IMR-90 (cell line): ENCODE measurements around the gene SLC16A1. TPM values are rescaled to one million over a fixed set of nuclear protein-coding genes. Genes with fewer than 3 reads are reported as not detected.

ENCODE experiments used
- ATAC-seq: fragments of 200-7000 bp; cut with Tn5 transposase; 2 replicates; pipeline ENCODE4 v1.9.1; 2020; ENCODE audit warnings: low read depth, mild to moderate bottlenecking, moderate library complexity
- BruUV-seq: library from RNA; stranded (reverse); fragments of 400-500 nt; replicated peaks from 2 replicates; lab custom pipeline; 2021; lab: Mats Ljungman, UMichigan
- CTCF ChIA-PET: fragments of 300-600 bp; formaldehyde crosslinking; extraction: SDS; loops from one replicate; lab custom pipeline; 2021; ENCODE audit warnings: antibody characterized with exemption; lab: Yijun Ruan, JAX
- POLR2A ChIA-PET: fragments of 300-600 bp; sonication (Branson Sonifier 250); formaldehyde crosslinking; loops from one replicate; lab custom pipeline; 2022; ENCODE audit warnings: antibody characterized with exemption; ENCODE audit not compliant: unreplicated experiment; lab: Charles Lee
- DNase-seq: peaks from one replicate; pipeline ENCODE4 v3.0.0; 2013
- H2AFZ ChIP-seq: replicated peaks from 2 replicates; pipeline ENCODE3; 2013; ENCODE audit warnings: low read length, mild to moderate bottlenecking; ENCODE audit not compliant: poor library complexity
- H2AK5ac ChIP-seq: 2 replicates; pipeline ENCODE4 v1.6.1; 2013; ENCODE audit warnings: low read depth, low read length, inconsistent platforms
- H2AK9ac ChIP-seq: replicated peaks from 2 replicates; pipeline ENCODE3; 2013; ENCODE audit warnings: mild to moderate bottlenecking, low read depth, low read length, moderate library complexity; ENCODE audit not compliant: poor library complexity
- H2BK120ac ChIP-seq: 2 replicates; pipeline ENCODE4 v1.6.1; 2013; ENCODE audit warnings: low read depth, low read length, inconsistent platforms
- H2BK15ac ChIP-seq: 3 replicates; pipeline ENCODE4 v1.6.1; 2013; ENCODE audit warnings: low read depth, low read length, inconsistent platforms
- H2BK20ac ChIP-seq: 2 replicates; pipeline ENCODE4 v1.6.1; 2013; ENCODE audit warnings: low read depth, mild to moderate bottlenecking, inconsistent platforms, low read length, moderate library complexity
- H2BK5ac ChIP-seq: 2 replicates; pipeline ENCODE4 v1.6.1; 2013; ENCODE audit warnings: mild to moderate bottlenecking, low read depth, low read length, inconsistent platforms; ENCODE audit not compliant: poor library complexity, severe bottlenecking
- H3K14ac ChIP-seq: replicated peaks from 2 replicates; pipeline ENCODE4 v1.6.1; 2013; ENCODE audit warnings: low read depth, low read length, inconsistent platforms
- H3K18ac ChIP-seq: 2 replicates; pipeline ENCODE4 v1.6.1; 2013; ENCODE audit warnings: low read depth, low read length, control low read depth
- H3K23ac ChIP-seq: 2 replicates; pipeline ENCODE4 v1.6.1; 2013; ENCODE audit warnings: low read depth, low read length, inconsistent platforms
- H3K27ac ChIP-seq: 2 replicates; pipeline ENCODE4 v1.5.1; 2013; ENCODE audit warnings: mild to moderate bottlenecking, control low read depth, low read length; ENCODE audit not compliant: insufficient read depth
- H3K27me3 ChIP-seq: 2 replicates; pipeline ENCODE4 v1.6.1; 2013; ENCODE audit warnings: low read length; ENCODE audit not compliant: control insufficient read depth, insufficient read depth
- H3K36me3 ChIP-seq: 2 replicates; pipeline ENCODE4 v1.6.1; 2013; ENCODE audit warnings: low read length, mixed read lengths; ENCODE audit not compliant: control insufficient read depth, insufficient read depth
- H3K4ac ChIP-seq: 2 replicates; pipeline ENCODE4 v1.6.1; 2013; ENCODE audit warnings: low read depth, low read length, inconsistent platforms
- H3K4me1 ChIP-seq: 2 replicates; pipeline ENCODE4 v1.6.1; 2013; ENCODE audit warnings: low read length, mixed read lengths; ENCODE audit not compliant: control insufficient read depth, insufficient read depth
- H3K4me2 ChIP-seq: 2 replicates; pipeline ENCODE4 v1.6.1; 2013; ENCODE audit warnings: low read depth, mild to moderate bottlenecking, control low read depth, low read length, moderate library complexity
- H3K4me3 ChIP-seq: 2 replicates; pipeline ENCODE4 v1.5.1; 2013; ENCODE audit warnings: low read depth, mild to moderate bottlenecking, control low read depth, low read length, moderate library complexity; ENCODE audit not compliant: insufficient read depth
- H3K56ac ChIP-seq: 2 replicates; pipeline ENCODE4 v1.6.1; 2013; ENCODE audit warnings: low read length, inconsistent platforms; ENCODE audit not compliant: insufficient read depth; ENCODE audit errors: extremely low read depth
- H3K79me1 ChIP-seq, 2 experiments: 2 replicates each; pipeline ENCODE4 v1.6.1; 2013; ENCODE audit warnings: low read length in 2 of 2, inconsistent platforms in 1 of 2, low read depth in 1 of 2
- H3K9ac ChIP-seq: 2 replicates; pipeline ENCODE4 v1.6.1; 2013; ENCODE audit warnings: low read depth, low read length, control low read depth
- H3K9me1 ChIP-seq: 2 replicates; pipeline ENCODE4 v1.6.1; 2013; ENCODE audit warnings: low read length, inconsistent platforms; ENCODE audit not compliant: insufficient read depth
- H3K9me3 ChIP-seq: 2 replicates; pipeline ENCODE4 v1.6.1; 2013; ENCODE audit warnings: low read length; ENCODE audit not compliant: control insufficient read depth, insufficient read depth
- H4K20me1 ChIP-seq: 2 replicates; pipeline ENCODE4 v1.6.1; 2013; ENCODE audit warnings: low read length, inconsistent platforms; ENCODE audit not compliant: insufficient read depth
- H4K5ac ChIP-seq: 2 replicates; pipeline ENCODE4 v1.6.1; 2013; ENCODE audit warnings: mild to moderate bottlenecking, low read depth, low read length, control low read depth
- H4K8ac ChIP-seq, 2 experiments: 2 replicates each; pipeline ENCODE4 v1.6.1; 2013; ENCODE audit warnings: low read depth in 2 of 2, low read length in 2 of 2, control low read depth in 1 of 2, inconsistent platforms in 1 of 2
- H4K91ac ChIP-seq: 2 replicates; pipeline ENCODE4 v1.6.1; 2013; ENCODE audit warnings: low read depth, low read length, inconsistent platforms; ENCODE audit not compliant: insufficient read depth
- BHLHE40 ChIP-seq: fragments of 150-350 bp; IDR thresholded peaks from 2 replicates; pipeline ENCODE4 v1.6.1; 2016; ENCODE audit warnings: mild to moderate bottlenecking, low read depth, low read length
- CEBPB ChIP-seq: IDR thresholded peaks from 2 replicates; pipeline ENCODE4 v1.6.1; 2012; ENCODE audit warnings: low read depth, low read length, improper control_type of control experiment
- FOS ChIP-seq: fragments of 150-350 bp; IDR thresholded peaks from 2 replicates; pipeline ENCODE4 v1.6.1; 2016; ENCODE audit warnings: low read depth, low read length
- MAFK ChIP-seq: IDR thresholded peaks from 2 replicates; pipeline ENCODE4 v1.6.1; 2012; ENCODE audit warnings: low read depth, low read length, improper control_type of control experiment
- MXI1 ChIP-seq: IDR thresholded peaks from 2 replicates; pipeline ENCODE4 v1.6.1; 2012; ENCODE audit warnings: low read depth, mild to moderate bottlenecking, low read length, moderate library complexity, borderline replicate concordance
- NFE2L2 ChIP-seq: fragments of 150-350 bp; IDR thresholded peaks from 2 replicates; pipeline ENCODE4 v1.6.1; 2016; ENCODE audit warnings: low read depth, mild to moderate bottlenecking, low read length
- RAD21 ChIP-seq: IDR thresholded peaks from 2 replicates; pipeline ENCODE4 v1.6.1; 2012; ENCODE audit warnings: low read length, improper control_type of control experiment
- RCOR1 ChIP-seq: IDR thresholded peaks from 2 replicates; pipeline ENCODE4 v1.6.1; 2012; ENCODE audit warnings: mild to moderate bottlenecking, low read length, improper control_type of control experiment; ENCODE audit not compliant: insufficient replicate concordance
- RFX5 ChIP-seq: IDR thresholded peaks from 2 replicates; pipeline ENCODE4 v1.8.0; 2012; ENCODE audit warnings: low read depth, mild to moderate bottlenecking, low read length, moderate library complexity
- SMC3 ChIP-seq: fragments of 150-350 bp; IDR thresholded peaks from 2 replicates; pipeline ENCODE4 v1.6.1; 2016; ENCODE audit warnings: low read depth, mild to moderate bottlenecking, antibody characterized with exemption, low read length, moderate library complexity
- WGBS, 2 experiments: methylation state at CpG; one replicate each; pipeline versions ENCODE4 v1.1.5 to v1.1.7; 2013; ENCODE audit warnings: missing lambda C conversion rate in 2 of 2; ENCODE audit not compliant: insufficient read length in 1 of 2; ENCODE audit errors: extremely low coverage in 2 of 2; 5-methylcytosine and 5-hydroxymethylcytosine counted together
- dilution Hi-C: fragments of 300-500 bp; cut with HindIII; formaldehyde crosslinking; loops from one replicate; pipeline ENCODE4 v1.14.3; 2018; ENCODE audit warnings: low sequenced_read_pairs; ENCODE audit not compliant: unreplicated experiment
- in situ Hi-C: fragments of 300-500 bp; cut with MboI; formaldehyde crosslinking; loops from 3 replicates; pipeline ENCODE4 v1.14.3; 2019; ENCODE audit warnings: low sequenced_read_pairs, inconsistent platforms, mixed read lengths
- intact Hi-C: fragments of 100-400 bp; cut with micrococcal nuclease; formaldehyde crosslinking; loops from 2 replicates; pipeline ENCODE4 v1.10.0; 2022
- polyA plus RNA-seq, 3 experiments: library from polyadenylated mRNA; depleted of rRNA; stranded (reverse); fragments of >200 nt; gene quantifications; 2 replicates each; pipeline ENCODE4 v1.2.3, GENCODE V29; 2012; ENCODE audit warnings: low replicate concordance in 1 of 3
- total RNA-seq: library from RNA; depleted of rRNA; stranded (reverse); fragments of >200 nt; gene quantifications from 2 replicates; pipeline ENCODE4 v1.2.3, GENCODE V29; 2012
- TF ChIP-seq, protein P1 (sequence below): conservative IDR thresholded peaks from 2 replicates; pipeline ENCODE4 v1.5.1; 2012; ENCODE audit warnings: mild to moderate bottlenecking, low read depth, low read length, improper control_type of control experiment
- TF ChIP-seq, protein P2 (sequence below): fragments of 150-350 bp; IDR thresholded peaks from 2 replicates; pipeline ENCODE4 v1.6.1; 2017; ENCODE audit warnings: mild to moderate bottlenecking, antibody characterized with exemption, low read length, low read depth

Gene SLC16A1
- total and polyA plus RNA-seq, 2 of the 4 experiments (the other 2 are of a cell fraction): 32.9 to 156 TPM

DNA sequence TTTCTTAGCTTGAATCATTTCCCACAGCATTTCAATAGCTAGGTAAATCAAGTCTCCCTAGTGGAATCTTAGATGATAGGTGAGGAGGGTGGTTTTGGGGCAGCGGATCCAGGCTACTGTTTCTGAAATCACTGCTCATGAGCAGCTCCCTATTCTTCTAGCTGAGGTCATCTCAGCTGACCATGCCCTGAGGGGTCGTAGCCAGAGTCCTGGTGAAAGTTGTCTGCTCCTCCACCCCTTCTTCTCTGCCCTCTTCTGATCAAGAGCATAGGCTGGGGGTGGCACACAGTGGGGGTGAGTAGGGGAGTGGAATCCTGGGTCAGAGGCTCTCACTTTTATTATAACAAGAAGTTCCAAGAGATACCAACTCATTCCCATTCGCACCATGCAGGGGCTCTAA lies 76.2 kb downstream of the SLC16A1 start:
- H3K9me1 ChIP-seq: no peaks in the 10 kb centered on the region; the same call in 1 of the 2 replicates
- H3K9ac ChIP-seq: no peak overlapping the region
- H3K23ac ChIP-seq: no peak overlapping the region
- POLR2A ChIA-PET: no interaction called here
- H3K9me3 ChIP-seq: no peaks in the 10 kb centered on the region
- DNase-seq (no peak), ATAC-seq (no peak)
- H2AK5ac ChIP-seq: no peak overlapping the region
- dilution Hi-C loops (no loop called here), intact Hi-C loops (no loop called here), in situ Hi-C loops (loop anchor here (5.0 kb wide), 1 partner anchor 162 kb away; no protein-coding TSS in a partner anchor)
- H2AFZ ChIP-seq: no peak overlapping the region
- H2AK9ac ChIP-seq: no peak overlapping the region
- H3K36me3 ChIP-seq: no peaks in the 10 kb centered on the region
- no TSS peak for BruUV-seq
- H3K79me1 ChIP-seq: no peaks in the 10 kb centered on the region
- H4K5ac ChIP-seq: no peak overlapping the region
- H2BK20ac ChIP-seq: no peak overlapping the region
- H3K4me1 ChIP-seq: peaks cover 5% of the 10 kb centered on the region
- H3K4ac ChIP-seq: no peak overlapping the region
- no peaks in the 10 kb centered on the region for H4K20me1 ChIP-seq
- no peak overlapping the region for H2BK5ac ChIP-seq
- no peak overlapping the region for H3K27ac ChIP-seq
- no peak overlapping the region for H4K91ac ChIP-seq
- TF ChIP-seq, protein P1, sequence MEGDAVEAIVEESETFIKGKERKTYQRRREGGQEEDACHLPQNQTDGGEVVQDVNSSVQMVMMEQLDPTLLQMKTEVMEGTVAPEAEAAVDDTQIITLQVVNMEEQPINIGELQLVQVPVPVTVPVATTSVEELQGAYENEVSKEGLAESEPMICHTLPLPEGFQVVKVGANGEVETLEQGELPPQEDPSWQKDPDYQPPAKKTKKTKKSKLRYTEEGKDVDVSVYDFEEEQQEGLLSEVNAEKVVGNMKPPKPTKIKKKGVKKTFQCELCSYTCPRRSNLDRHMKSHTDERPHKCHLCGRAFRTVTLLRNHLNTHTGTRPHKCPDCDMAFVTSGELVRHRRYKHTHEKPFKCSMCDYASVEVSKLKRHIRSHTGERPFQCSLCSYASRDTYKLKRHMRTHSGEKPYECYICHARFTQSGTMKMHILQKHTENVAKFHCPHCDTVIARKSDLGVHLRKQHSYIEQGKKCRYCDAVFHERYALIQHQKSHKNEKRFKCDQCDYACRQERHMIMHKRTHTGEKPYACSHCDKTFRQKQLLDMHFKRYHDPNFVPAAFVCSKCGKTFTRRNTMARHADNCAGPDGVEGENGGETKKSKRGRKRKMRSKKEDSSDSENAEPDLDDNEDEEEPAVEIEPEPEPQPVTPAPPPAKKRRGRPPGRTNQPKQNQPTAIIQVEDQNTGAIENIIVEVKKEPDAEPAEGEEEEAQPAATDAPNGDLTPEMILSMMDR: no peak
- TF ChIP-seq NFE2L2 (no peak), RFX5 (no peak), FOS (no peak), MAFK (no peak), MXI1 (no peak), SMC3 (no peak), RCOR1 (no peak), BHLHE40 (no peak), RAD21 (no peak), CEBPB (no peak)
- TF ChIP-seq, protein P2, sequence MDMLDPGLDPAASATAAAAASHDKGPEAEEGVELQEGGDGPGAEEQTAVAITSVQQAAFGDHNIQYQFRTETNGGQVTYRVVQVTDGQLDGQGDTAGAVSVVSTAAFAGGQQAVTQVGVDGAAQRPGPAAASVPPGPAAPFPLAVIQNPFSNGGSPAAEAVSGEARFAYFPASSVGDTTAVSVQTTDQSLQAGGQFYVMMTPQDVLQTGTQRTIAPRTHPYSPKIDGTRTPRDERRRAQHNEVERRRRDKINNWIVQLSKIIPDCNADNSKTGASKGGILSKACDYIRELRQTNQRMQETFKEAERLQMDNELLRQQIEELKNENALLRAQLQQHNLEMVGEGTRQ: no peak
- H3K56ac ChIP-seq: no peak overlapping the region
- no peak overlapping the region for H2BK120ac ChIP-seq
- no peak overlapping the region for H2BK15ac ChIP-seq
- CTCF ChIA-PET: interaction anchor here (1.3 to 2.7 kb wide), 4 partner anchors 9 to 193 kb away, joined by 3 to 17 read pairs (median 6); partner anchors contain the start of genes LRIG2 and SLC16A1
- H3K14ac ChIP-seq: no peak overlapping the region
- H3K27me3 ChIP-seq: peaks cover 5% of the 10 kb centered on the region
- no peak overlapping the region for H3K4me2 ChIP-seq
- H3K4me3 ChIP-seq: no peak overlapping the region
- no peak overlapping the region for H4K8ac ChIP-seq
- H3K18ac ChIP-seq: no peak overlapping the region
- no CpG with 5 or more reads among the region's 3 CpGs for WGBS, 2 experiments
